ENCODE results near the gene AKAP5. TPM values are rescaled to one million over a fixed set of nuclear protein-coding genes. Genes with fewer than 3 reads are reported as not detected.

The AKAP5 gene
- polyA plus RNA-seq, 1 of the 3 experiments (the other 2 are of a cell fraction) = 0.28 TPM

DNA sequence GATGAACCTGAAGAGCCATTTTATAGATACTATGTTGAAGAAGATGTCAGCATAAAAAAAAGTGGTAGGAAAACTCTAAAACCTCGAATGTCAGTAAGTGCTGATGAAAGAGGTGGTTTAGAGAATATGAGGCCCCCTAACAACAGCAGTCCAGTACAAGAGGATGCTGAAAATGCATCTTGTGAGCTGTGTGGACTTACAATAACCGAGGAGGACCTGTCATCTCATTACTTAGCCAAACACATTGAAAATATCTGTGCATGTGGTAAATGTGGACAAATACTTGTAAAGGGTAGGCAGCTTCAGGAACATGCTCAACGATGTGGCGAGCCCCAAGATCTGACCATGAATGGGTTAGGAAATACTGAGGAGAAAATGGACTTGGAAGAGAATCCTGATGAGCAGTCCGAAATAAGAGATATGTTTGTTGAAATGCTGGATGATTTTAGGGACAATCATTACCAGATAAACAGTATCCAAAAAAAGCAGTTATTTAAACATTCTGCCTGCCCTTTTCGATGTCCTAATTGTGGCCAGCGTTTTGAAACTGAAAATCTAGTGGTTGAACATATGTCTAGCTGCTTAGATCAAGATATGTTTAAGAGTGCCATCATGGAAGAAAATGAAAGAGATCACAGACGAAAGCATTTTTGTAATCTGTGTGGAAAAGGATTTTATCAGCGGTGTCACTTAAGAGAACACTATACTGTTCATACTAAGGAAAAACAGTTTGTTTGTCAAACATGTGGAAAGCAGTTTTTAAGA, 57.5 kb downstream of the AKAP5 start:
- Histone ChIP-seq H3K4me3 (ENCODE audit: low read depth in 2 of 2, low read length in 1 of 2) (no peak overlapping the region), H3F3A (replicated peaks; ENCODE audit: insufficient read depth) (peaks cover 12% of the 10 kb centered on the region), H3K27me3 (ENCODE audit: insufficient read depth) (no peaks in the 10 kb centered on the region), H3K36me3 (replicated peaks in 1 of 2; ENCODE audit: control insufficient read depth in 1 of 2, insufficient read depth in 2 of 2, low read length in 1 of 2) (peaks cover 34 to 48% of the 10 kb centered on the region in 2 experiments), H3K4me2 (no peak overlapping the region), H4K20me1 (ENCODE audit: insufficient read depth) (peaks cover 47% of the 10 kb centered on the region), H2AFZ (ENCODE audit: low read depth) (no peak overlapping the region), H3K79me2 (ENCODE audit: insufficient read depth) (peaks cover 90% of the 10 kb centered on the region), H3K9me3 (no peaks in the 10 kb centered on the region), H3K4me1 (ENCODE audit: control insufficient read depth in 1 of 2, insufficient read depth in 2 of 2, low read depth in 1 of 2, low read length in 1 of 2) (peaks cover 2 to 4% of the 10 kb centered on the region in 2 experiments; a peak in 2 of 4 replicates), H3K9ac (no peak overlapping the region), H3K27ac (ENCODE audit: low read depth in 2 of 2, low read length in 1 of 2) (no peak overlapping the region), H3K9me2 (no peaks in the 10 kb centered on the region)
- TF ChIP-seq TCF12 (IDR thresholded peaks at IDR 0.05) (no peak), TEAD4 (IDR thresholded peaks at IDR 0.05; ENCODE audit: borderline replicate concordance, insufficient read depth) (no peak), RXRA (IDR thresholded peaks at IDR 0.05; ENCODE audit: borderline replicate concordance, low read depth) (no peak), TAF1 (IDR thresholded peaks at IDR 0.05; ENCODE audit: borderline replicate concordance, low read depth, low read length) (no peak), PBX3 (IDR thresholded peaks at IDR 0.05) (no peak), RAD21 (IDR thresholded peaks at IDR 0.05; ENCODE audit: low read length) (no peak), ELF1 (IDR thresholded peaks at IDR 0.05) (no peak), NRF1 (IDR thresholded peaks at IDR 0.05; ENCODE audit: low read depth, low read length) (no peak), MAX (IDR thresholded peaks at IDR 0.05; ENCODE audit: low read depth) (no peak), SMC3 (IDR thresholded peaks at IDR 0.05; ENCODE audit: low read depth, low read length) (no peak)
- TF ChIP-seq, protein P1, sequence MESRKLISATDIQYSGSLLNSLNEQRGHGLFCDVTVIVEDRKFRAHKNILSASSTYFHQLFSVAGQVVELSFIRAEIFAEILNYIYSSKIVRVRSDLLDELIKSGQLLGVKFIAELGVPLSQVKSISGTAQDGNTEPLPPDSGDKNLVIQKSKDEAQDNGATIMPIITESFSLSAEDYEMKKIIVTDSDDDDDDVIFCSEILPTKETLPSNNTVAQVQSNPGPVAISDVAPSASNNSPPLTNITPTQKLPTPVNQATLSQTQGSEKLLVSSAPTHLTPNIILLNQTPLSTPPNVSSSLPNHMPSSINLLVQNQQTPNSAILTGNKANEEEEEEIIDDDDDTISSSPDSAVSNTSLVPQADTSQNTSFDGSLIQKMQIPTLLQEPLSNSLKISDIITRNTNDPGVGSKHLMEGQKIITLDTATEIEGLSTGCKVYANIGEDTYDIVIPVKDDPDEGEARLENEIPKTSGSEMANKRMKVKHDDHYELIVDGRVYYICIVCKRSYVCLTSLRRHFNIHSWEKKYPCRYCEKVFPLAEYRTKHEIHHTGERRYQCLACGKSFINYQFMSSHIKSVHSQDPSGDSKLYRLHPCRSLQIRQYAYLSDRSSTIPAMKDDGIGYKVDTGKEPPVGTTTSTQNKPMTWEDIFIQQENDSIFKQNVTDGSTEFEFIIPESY (IDR thresholded peaks at IDR 0.05; ENCODE audit: borderline replicate concordance, low read depth) = no peak
- POLR2A ChIA-PET = interaction anchor here (1.1 kb wide), 1 partner anchor 18 kb away, joined by 4 read pairs; the partner anchor contains the start of gene HSPA2
- CTCF ChIA-PET = interaction anchor here (1.5 to 4.6 kb wide), 3 partner anchors 12 to 93 kb away, joined by 4 to 48 read pairs (median 5); partner anchors contain the start of gene ZBTB1
- WGBS (ENCODE audit: low lambda C conversion rate) = 88% methylated on average over 9 of the region's 9 CpGs
- DNase-seq = no peak

Other genes starting within 250 kb of the AKAP5 start
- gene ESR2, start 171.1 kb upstream of the AKAP5 start, polyA plus RNA-seq (2012; rRNA removed) = 0.03 TPM in 2 replicates
- 26.8 and 31.0 TPM in 2 replicates for gene MTHFD1, start 77.1 kb upstream of the AKAP5 start, polyA plus RNA-seq (2012; rRNA removed)
- gene ZBTB25, start 38.3 kb downstream of the AKAP5 start, polyA plus RNA-seq (2012; rRNA removed) = 4.5 and 5.7 TPM in 2 replicates
- 12.7 and 16.4 TPM in 2 replicates for gene ZBTB1, start 39.3 kb downstream of the AKAP5 start, polyA plus RNA-seq (2012; rRNA removed)
- 13.9 and 20.8 TPM in 2 replicates for gene HSPA2, start 75.2 kb downstream of the AKAP5 start, polyA plus RNA-seq (2012; rRNA removed)
- 0.08 and 0.15 TPM in 2 replicates for gene PPP1R36, start 84.5 kb downstream of the AKAP5 start, polyA plus RNA-seq (2012; rRNA removed)
- gene PLEKHG3, start 238.9 kb downstream of the AKAP5 start, polyA plus RNA-seq (2012; rRNA removed) = 4.9 and 5.1 TPM in 2 replicates